Ovary (tissue), 3 donors: ENCODE results near the gene DDX56.

ENCODE experiments used
- CTCF ChIP-seq, 3 donors: fragments of 450-650 bp in 2 of 3; fragments of 200-600 bp in 1 of 3; IDR thresholded peaks; one replicate each; pipeline versions ENCODE4 v1.5.1 to v1.8.0; 2016 to 2022; ENCODE audit warnings: antibody characterized with exemption in 3 of 3, mild to moderate bottlenecking in 1 of 3
- POLR2A ChIP-seq: fragments of 450-650 bp; IDR thresholded peaks from one replicate; pipeline ENCODE4 v1.6.1; 2017; ENCODE audit warnings: antibody characterized with exemption, mild to moderate bottlenecking, moderate library complexity
- donor health status: DM: no; HTN: no; CAD: no.

GRCh38 chr7:44521347-44522095 is 52.2 kb downstream of the DDX56 start:
- no peak for TF ChIP-seq POLR2A
- TF ChIP-seq CTCF (IDR thresholded peaks at IDR 0.05): no peak
